LNCAP (cell line): ENCODE results near the gene SNX7.

Experiments used
- TF ChIP-seq, protein P1 (sequence below): fragments of 450-650 bp; IDR thresholded peaks from 2 replicates; pipeline ENCODE4 v1.5.1; 2017; ENCODE audit warnings: mild to moderate bottlenecking

SNX7 gene

DNA sequence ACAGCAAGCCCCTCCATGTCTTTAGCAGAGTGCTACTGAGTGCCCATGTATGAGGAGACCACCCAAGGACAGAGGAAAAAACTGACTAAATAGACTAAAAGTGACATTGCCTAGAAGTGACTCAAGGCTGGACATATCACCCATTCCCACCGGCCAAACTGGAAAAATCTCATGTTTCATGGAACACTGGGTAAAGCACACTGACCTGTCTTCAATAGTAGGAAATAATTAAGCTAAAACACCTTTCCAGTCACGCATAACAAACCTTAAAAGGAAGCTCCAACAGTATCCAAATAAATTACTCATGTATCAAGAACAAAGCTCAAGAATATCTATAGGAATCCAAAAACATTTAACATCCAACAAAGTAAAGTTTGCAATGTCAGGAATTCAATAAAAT, 120.4 kb downstream of the SNX7 start:
- TF ChIP-seq, protein P1, sequence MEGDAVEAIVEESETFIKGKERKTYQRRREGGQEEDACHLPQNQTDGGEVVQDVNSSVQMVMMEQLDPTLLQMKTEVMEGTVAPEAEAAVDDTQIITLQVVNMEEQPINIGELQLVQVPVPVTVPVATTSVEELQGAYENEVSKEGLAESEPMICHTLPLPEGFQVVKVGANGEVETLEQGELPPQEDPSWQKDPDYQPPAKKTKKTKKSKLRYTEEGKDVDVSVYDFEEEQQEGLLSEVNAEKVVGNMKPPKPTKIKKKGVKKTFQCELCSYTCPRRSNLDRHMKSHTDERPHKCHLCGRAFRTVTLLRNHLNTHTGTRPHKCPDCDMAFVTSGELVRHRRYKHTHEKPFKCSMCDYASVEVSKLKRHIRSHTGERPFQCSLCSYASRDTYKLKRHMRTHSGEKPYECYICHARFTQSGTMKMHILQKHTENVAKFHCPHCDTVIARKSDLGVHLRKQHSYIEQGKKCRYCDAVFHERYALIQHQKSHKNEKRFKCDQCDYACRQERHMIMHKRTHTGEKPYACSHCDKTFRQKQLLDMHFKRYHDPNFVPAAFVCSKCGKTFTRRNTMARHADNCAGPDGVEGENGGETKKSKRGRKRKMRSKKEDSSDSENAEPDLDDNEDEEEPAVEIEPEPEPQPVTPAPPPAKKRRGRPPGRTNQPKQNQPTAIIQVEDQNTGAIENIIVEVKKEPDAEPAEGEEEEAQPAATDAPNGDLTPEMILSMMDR, result no peak

DNA sequence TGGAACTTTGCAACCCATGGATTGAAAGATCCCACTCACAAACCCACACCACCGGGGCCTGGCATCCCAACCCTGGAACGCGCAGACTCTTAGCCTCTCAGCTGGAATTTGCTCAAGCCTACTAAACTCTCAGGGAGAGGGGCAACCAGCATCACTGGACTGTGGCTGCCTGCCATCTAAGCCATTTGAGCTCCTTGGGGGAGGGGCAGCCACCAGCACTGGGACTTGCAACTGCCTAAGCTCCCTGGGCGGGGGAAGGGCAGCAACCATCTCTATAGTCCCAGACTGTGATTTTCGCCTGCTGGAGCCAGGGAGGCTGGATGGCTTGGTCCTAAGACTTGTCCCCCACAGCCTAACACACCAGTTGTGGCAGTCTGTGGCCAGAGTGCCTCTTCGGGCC, 122.3 kb downstream of the SNX7 start:
- TF ChIP-seq, protein P1, result no peak

DNA sequence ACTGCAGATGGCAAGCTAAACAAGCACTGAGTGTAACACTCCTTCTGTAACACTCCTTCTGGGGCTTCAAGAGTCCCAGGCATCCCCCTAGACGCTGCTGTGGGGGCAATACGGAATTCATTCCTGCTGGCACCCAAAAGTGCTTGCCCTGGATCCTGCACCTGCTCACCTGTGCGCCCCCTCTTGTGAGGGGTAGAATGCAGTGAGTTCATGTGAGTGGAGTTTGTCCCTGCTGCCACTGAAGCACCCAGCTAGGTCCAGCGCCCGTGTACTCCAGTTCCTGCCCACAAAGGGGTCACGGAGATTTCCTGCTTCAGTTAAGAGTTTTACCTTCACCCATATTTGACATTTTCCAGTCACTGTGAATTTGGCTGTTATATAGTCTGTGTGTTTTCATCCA, 130.0 kb downstream of the SNX7 start:
- TF ChIP-seq, protein P1, result no peak

DNA sequence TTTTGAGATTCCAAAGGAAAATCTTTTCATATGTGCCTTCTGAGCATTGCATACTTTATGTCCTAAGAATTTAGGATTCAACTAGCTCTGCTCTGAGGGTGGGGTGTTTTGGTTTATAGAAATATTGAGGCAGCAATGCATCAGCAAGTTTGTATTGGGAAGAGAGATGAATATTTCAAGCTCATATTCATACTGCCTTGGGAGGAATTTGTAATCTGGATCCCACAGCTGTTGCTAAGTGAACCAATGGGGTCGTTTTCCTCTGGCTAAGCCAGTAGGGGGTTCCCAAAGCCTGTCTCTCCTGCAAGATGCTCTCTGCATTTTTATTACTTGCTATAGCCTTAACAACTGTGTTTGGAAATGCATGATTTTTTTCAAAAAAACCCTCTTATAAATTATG, 130.6 kb downstream of the SNX7 start:
- TF ChIP-seq, protein P1, result no peak

DNA sequence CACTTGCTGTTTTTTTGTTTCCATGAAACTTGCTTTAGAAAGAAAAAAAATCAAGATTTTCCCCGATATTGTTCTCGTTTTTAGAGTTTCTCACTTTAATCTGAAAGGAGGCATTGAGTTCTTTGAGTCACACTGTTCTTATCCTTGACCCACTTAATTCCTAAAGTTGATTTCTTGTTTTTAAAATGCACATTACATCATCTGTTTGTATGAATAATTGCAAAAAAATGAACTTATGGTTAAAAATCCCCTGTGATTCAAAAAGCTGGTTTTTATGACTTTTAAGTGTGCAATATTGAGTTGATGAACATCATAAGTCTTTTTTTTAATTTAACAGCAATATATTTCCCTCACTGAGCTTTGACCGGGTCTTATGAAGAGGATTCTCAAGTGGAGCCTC, 131.6 kb downstream of the SNX7 start:
- TF ChIP-seq, protein P1, result no peak

DNA sequence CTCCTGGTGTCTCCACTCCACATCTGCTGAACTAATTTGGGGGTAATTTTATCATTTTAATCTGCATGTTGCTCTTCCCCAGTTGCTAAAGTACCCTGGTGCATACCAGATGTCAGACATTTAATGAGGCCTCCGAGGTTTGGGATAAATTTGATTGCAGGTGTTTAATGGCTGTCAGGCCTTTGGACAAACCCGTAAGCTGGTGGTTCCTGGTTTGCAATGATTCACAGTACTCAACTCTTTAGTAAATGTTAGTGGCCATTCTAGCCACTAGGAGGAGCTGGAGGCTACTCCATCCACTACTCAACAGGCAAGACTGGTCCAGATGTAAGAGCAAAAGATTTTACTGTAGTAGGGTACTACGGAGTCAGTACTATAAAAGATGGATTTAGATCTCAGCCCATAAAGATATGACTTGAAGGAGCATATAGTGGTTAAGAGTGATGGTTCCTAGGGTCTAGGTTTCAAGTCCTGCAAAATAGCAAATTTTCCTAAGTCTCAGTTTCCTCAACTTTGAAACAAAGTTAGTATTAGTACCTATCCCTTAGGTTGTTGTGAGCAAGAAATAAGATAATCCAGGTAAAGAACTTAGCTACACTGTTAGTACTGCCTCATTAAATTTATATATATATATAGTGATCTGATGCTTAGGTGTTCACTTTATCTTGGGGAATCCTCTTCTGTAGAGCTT, 132.8 kb downstream of the SNX7 start:
- TF ChIP-seq, protein P1, result peak; percentile 81

DNA sequence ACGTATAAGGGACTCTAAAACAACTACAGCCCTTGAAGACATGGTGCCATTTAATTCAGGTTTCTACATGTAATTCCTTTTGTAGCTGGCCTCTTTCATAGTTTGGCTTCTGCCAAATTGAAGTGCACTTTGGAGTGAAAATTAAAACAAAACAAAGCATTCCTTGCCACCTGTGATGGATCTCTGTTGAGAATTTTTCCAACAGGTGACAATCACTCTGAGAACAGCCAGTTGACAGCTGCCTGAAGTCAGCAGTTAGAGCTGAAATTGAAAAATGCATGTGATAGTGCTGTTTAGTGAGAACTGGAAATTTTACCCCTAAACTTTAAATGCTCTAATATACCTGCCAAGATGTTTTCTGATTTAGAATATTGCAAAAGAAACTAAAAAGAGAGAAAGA, 134.5 kb downstream of the SNX7 start:
- TF ChIP-seq, protein P1, result no peak

DNA sequence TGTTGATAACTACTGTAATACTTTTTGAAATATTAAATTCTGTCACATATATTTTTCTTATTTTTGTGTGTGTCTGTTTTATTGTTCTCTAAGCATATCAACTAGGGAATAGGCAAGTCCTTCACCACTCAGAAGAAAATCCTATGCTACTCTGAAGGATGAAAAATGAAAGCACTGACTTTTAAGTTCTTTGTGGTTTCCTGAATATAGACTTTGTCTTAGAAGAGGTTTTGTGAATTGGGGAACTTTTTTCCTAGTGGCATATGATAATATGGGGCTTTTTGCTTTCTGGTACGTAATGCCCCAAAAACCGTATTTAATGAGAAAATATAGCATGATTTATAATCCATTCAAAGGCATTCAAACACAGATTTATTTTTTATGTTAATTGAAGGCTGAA, 136.0 kb downstream of the SNX7 start:
- TF ChIP-seq, protein P1, result no peak
